ENCODE measurements around the gene HPD. TPM values are rescaled to one million over a fixed set of nuclear protein-coding genes. Genes with fewer than 3 reads are reported as not detected.
A peak's percentile ranks its signal among the peaks of the same experiment; 100 is the strongest.
"Not testable (repeated sequence)": the region's sequence is repeated elsewhere in the genome, so short reads cannot be mapped to it uniquely, and the experiment has no call there.

HPD gene
- total and polyA plus RNA-seq, 5 donors from 2014 or later = not detected

DNA sequence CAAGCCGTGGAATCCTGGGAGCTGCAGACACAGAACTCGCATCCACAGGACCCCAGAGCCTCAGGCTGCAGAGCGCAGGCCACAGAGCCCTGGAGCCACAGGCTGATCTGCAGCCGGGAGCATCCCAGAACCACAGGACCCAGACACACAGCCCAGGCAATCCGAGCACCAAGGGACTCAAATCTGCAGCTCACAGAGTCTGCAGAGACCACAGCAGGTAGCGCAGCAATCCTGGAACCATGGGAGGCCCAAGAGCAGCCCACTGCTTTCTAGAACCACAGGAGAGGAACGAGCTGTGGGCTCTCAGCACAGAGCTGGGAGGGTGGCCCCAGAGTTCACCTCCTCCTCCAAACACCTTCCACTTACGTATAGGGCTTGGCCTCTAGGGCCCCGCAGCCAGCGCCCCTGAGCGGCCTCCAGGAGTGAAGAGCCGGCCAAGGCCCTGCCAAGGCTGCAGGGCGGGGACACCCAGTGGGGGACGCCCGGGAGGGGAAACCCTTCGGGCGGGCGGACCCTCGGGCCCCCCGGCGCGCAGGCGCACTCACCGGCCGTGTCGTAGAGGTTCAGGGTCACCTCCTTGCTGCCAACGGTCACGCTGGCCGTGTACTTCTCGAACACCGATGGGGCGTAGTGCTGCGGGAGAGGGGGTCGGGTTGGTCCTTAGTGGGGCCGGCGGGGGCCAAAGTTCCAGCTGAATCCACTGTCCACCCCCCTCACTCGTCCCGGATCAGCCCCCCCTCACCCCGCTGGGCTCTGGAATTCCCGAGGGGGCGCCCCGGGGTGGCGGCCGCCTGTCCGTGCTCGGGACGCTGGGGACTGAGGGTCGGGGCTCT, 65.8 kb downstream of the HPD start:
- H3K27me3 Mint-ChIP-seq = peaks cover 8% of the 10 kb centered on the region
- Histone ChIP-seq H3K4me3 (ENCODE audit: low read depth, low read length) (peak overlapping the region; percentile 89), H3K9me3 (ENCODE audit: control insufficient read depth in 2 of 2, low read length in 2 of 2) (no peaks in the 10 kb centered on the region), H3K27ac (ENCODE audit: insufficient read depth, low read length, poor library complexity, severe bottlenecking) (peak overlapping the region; percentile 98), H3K4me1 (ENCODE audit: control insufficient read depth, insufficient read depth, low read length, poor library complexity, severe bottlenecking) (peaks cover 88% of the 10 kb centered on the region), H3K36me3 (ENCODE audit: control insufficient read depth, insufficient read depth, low read length) (peaks cover 18% of the 10 kb centered on the region), H3K27me3 (ENCODE audit: control insufficient read depth, insufficient read depth, low read length) (no peaks in the 10 kb centered on the region)
- peak overlapping the region; percentile 92 to 97 (median 93) for H3K4me3 Mint-ChIP-seq
- peak overlapping the region; percentile 91 to 100 (median 99) for H3K27ac Mint-ChIP-seq
- DNase-seq = peak; percentile 53 to 72 (median 66)
- H3K9me3 Mint-ChIP-seq = no peaks in the 10 kb centered on the region
- peaks cover 5% of the 10 kb centered on the region for H3K36me3 Mint-ChIP-seq
- H3K4me1 Mint-ChIP-seq = peaks cover 0 to 76% (median 49%) of the 10 kb centered on the region in 4 donors
- no peak for ATAC-seq (ENCODE audit: low read depth in 2 of 2)

DNA sequence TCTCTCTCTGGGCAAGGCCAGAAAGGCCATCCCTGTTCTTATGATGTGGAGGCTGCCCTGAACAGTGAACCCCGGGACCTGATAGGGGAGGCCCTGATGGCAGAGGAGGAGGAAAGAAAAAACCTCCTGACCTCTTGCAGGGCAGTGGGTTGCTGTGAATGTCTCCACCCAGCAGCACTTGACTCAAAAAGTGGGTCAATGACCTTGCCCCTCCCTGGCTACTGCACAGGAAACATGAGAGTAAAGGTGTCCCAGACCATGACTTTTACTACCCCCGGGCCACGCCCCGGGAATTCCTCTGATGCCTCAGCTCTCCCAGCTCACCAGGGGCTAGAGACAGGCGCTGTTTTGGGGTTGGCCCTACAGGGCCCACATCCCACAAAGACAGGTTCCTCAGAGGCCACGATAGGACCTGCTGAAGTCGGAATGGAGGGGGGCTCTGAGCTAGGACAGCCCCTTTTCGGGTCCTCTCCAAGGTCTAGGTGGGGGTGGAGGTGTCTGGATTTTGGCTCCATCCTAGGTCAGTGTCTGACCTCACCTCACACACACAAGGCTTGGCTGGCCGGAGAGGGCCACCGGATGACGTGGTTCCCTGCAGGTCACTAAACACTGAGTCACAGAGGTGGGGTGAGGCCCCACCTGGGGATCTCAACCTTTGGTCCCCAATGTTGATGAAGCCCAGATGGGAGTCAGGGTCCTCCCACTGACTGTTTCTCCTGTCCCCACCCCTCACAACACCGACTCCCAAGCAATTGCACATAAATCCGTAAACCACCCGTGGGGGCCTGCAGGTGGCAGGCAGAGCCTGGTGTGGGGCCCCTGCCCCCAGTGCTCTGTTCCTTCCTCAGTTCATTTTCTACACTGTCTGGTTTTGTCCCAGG, 66.7 kb downstream of the HPD start:
- Mint-ChIP-seq H3K4me1 (peaks cover 5 to 78% (median 49%) of the 10 kb centered on the region in 4 donors), H3K27ac (peak overlapping the region; percentile 91 to 100 (median 99)), H3K36me3 (peaks cover 8% of the 10 kb centered on the region), H3K4me3 (peak overlapping the region; percentile 90 to 97 (median 93)), H3K27me3 (peaks cover 8% of the 10 kb centered on the region), H3K9me3 (no peaks in the 10 kb centered on the region)
- no peak for ATAC-seq (ENCODE audit: low read depth in 2 of 2)
- peak overlapping the region; percentile 89 for H3K4me3 ChIP-seq (ENCODE audit: low read depth, low read length)
- H3K4me1 ChIP-seq (ENCODE audit: control insufficient read depth, insufficient read depth, low read length, poor library complexity, severe bottlenecking) = peaks cover 88% of the 10 kb centered on the region
- no peaks in the 10 kb centered on the region for H3K9me3 ChIP-seq (ENCODE audit: control insufficient read depth in 2 of 2, low read length in 2 of 2)
- H3K27ac ChIP-seq (ENCODE audit: insufficient read depth, low read length, poor library complexity, severe bottlenecking) = peak overlapping the region; percentile 98
- DNase-seq = peak; percentile 33 to 48 (median 35)
- peaks cover 16% of the 10 kb centered on the region for H3K36me3 ChIP-seq (ENCODE audit: control insufficient read depth, insufficient read depth, low read length)
- H3K27me3 ChIP-seq (ENCODE audit: control insufficient read depth, insufficient read depth, low read length) = no peaks in the 10 kb centered on the region

DNA sequence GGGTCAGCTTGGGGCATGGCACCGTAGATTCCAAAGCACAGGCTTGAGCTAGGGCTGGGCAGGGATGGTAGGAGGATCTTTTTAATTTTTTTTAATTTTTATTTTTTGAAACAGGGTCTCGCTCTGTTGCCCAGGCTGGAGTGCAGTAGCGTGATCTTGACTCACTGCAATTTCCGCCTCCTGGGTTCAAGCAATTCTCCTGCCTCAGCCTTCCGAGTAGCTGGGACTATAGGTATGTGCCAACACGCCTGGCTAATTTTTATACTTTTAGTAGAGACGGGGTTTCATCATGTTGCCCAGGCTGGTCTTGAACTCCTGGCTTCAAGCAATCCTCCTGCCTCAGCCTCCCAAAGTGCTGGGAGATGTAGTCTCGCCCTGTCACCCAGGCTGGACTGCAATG, 67.9 kb downstream of the HPD start:
- DNase-seq; H3K36me3 Mint-ChIP-seq; H3K36me3 ChIP-seq (ENCODE audit: control insufficient read depth, insufficient read depth, low read length); ATAC-seq (ENCODE audit: low read depth in 2 of 2); H3K27me3 Mint-ChIP-seq; H3K9me3 Mint-ChIP-seq; H3K27me3 ChIP-seq (ENCODE audit: control insufficient read depth, insufficient read depth, low read length); H3K9me3 ChIP-seq (ENCODE audit: control insufficient read depth in 2 of 2, low read length in 2 of 2): not testable (repeated sequence)
- peak overlapping the region; percentile 90 to 97 (median 94) for H3K4me3 Mint-ChIP-seq
- H3K4me1 ChIP-seq (ENCODE audit: control insufficient read depth, insufficient read depth, low read length, poor library complexity, severe bottlenecking) = peaks cover 91% of the 10 kb centered on the region
- H3K4me3 ChIP-seq (ENCODE audit: low read depth, low read length) = peak overlapping the region; percentile 77
- H3K27ac ChIP-seq (ENCODE audit: insufficient read depth, low read length, poor library complexity, severe bottlenecking) = peak overlapping the region; percentile 98
- H3K27ac Mint-ChIP-seq = peak overlapping the region; percentile 99 to 100 (median 99)
- peaks cover 6 to 80% (median 51%) of the 10 kb centered on the region in 4 donors for H3K4me1 Mint-ChIP-seq

DNA sequence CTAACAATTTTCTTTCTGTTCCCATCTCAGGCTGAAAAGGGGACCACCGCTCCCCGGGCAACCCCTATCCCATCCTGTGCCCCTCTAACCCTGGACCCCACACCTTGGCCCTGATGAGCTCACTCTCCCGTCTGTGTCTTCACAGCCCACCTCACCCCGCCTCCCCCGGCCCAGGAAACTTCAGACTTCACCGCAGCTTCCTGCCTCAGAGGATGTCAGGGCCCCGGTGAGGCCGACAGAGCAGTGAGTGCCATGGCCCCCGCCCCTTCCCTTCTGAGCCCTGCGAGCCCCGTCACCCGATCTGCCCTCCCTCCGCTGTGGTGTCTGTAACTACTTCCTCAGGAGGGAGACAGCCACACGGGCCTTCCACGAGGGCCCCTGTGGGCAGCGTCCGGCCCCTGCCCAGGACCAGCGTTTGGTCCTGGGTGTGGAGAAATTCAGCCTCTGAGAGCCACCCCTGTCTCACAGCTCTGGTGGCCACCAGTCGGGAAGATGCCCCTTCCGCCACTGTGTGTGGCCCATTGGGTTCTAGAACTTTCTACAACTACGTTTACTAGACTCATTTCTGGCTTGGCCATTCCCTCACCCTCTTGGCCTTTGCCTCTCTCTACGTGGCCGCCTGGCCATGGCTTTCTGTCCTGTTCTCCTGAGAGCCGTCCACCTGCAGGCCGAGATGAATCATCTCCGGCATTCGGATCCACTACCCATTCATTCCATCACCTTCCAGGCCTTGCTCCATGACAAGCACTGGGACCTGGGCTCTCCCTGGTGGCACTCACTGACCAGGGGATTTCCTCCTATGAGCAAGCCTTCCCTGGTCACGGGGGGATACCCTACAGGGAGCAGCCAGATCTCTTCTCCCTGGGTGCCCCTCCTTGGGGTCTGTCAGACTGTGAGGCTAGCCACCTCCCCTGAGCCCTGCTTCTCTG, 68.6 kb downstream of the HPD start:
- H3K9me3 Mint-ChIP-seq = no peaks in the 10 kb centered on the region
- Histone ChIP-seq H3K27me3 (ENCODE audit: control insufficient read depth, insufficient read depth, low read length) (no peaks in the 10 kb centered on the region), H3K36me3 (ENCODE audit: control insufficient read depth, insufficient read depth, low read length) (peaks cover 4% of the 10 kb centered on the region), H3K9me3 (ENCODE audit: control insufficient read depth in 2 of 2, low read length in 2 of 2) (no peaks in the 10 kb centered on the region), H3K27ac (ENCODE audit: insufficient read depth, low read length, poor library complexity, severe bottlenecking) (peak overlapping the region; percentile 98), H3K4me1 (ENCODE audit: control insufficient read depth, insufficient read depth, low read length, poor library complexity, severe bottlenecking) (peaks cover 91% of the 10 kb centered on the region), H3K4me3 (ENCODE audit: low read depth, low read length) (peak overlapping the region; percentile 77)
- H3K4me1 Mint-ChIP-seq = peaks cover 8 to 77% (median 48%) of the 10 kb centered on the region in 4 donors
- peaks cover 7% of the 10 kb centered on the region for H3K36me3 Mint-ChIP-seq
- peak overlapping the region; percentile 90 to 97 (median 94) for H3K4me3 Mint-ChIP-seq
- peak; percentile 92 to 98 (median 94) for DNase-seq
- peak; percentile 75 for ATAC-seq (ENCODE audit: low read depth in 2 of 2)
- H3K27me3 Mint-ChIP-seq = peaks cover 6% of the 10 kb centered on the region
- H3K27ac Mint-ChIP-seq = peak overlapping the region; percentile 99 to 100 (median 99)

Other genes with a start within 250 kb of the HPD start
- gene ORAI1, start 232.3 kb downstream of the HPD start, total RNA-seq = 53.5 TPM
- 100 to 1,000 TPM; 142 to 181 (median 173) TPM for gene ORAI1, start 232.3 kb downstream of the HPD start, polyA plus RNA-seq
- gene MORN3, start 189.2 kb downstream of the HPD start, total RNA-seq = 5.6 TPM
- 1 to 10 TPM; 2.3 to 7.3 (median 4.9) TPM for gene MORN3, start 189.2 kb downstream of the HPD start, polyA plus RNA-seq
- 7.5 TPM for gene TMEM120B, start 146.1 kb downstream of the HPD start, total RNA-seq
- 1 to 10 TPM; 2.6 to 4.5 (median 2.7) TPM for gene TMEM120B, start 146.1 kb downstream of the HPD start, polyA plus RNA-seq
- gene RHOF, start 65.2 kb downstream of the HPD start, total RNA-seq = 149 TPM
- gene RHOF, start 65.2 kb downstream of the HPD start, polyA plus RNA-seq = 100 to 1,000 TPM in 1 of 4 donors, 10 to 100 TPM in 3; 80.4 to 100 (median 92.0) TPM
- 118 TPM for gene SETD1B, start 54.9 kb downstream of the HPD start, total RNA-seq
- 1 to 10 TPM; 1.2 to 2.0 (median 1.5) TPM for gene SETD1B, start 54.9 kb downstream of the HPD start, polyA plus RNA-seq
- gene PSMD9, start 29.9 kb upstream of the HPD start, total RNA-seq = 52.9 TPM
- gene PSMD9, start 29.9 kb upstream of the HPD start, polyA plus RNA-seq = 100 to 1,000 TPM in 1 of 4 donors, 10 to 100 TPM in 3; 75.2 to 106 (median 90.9) TPM
- 0.96 TPM for gene CFAP251, start 59.7 kb upstream of the HPD start, total RNA-seq
- gene CFAP251, start 59.7 kb upstream of the HPD start, polyA plus RNA-seq = under 1 TPM in 1 of 4 donors, not detected in 3; 0.05 TPM
- 2.0 TPM for gene BCL7A, start 163.0 kb upstream of the HPD start, total RNA-seq
- under 1 TPM; 0.35 to 0.98 (median 0.53) TPM for gene BCL7A, start 163.0 kb upstream of the HPD start, polyA plus RNA-seq
- 83.2 TPM for gene MLXIP, start 219.9 kb upstream of the HPD start, total RNA-seq
- 1 to 10 TPM; 5.0 to 7.9 (median 7.8) TPM for gene MLXIP, start 219.9 kb upstream of the HPD start, polyA plus RNA-seq